CD8-positive, alpha-beta memory T cell (primary cell): ENCODE data around the gene C20orf173. TPM values are rescaled to one million over a fixed set of nuclear protein-coding genes. Genes with fewer than 3 reads are reported as not detected.
"Not testable (repeated sequence)": the region's sequence is repeated elsewhere in the genome, so short reads cannot be mapped to it uniquely, and the experiment has no call there.

Source experiments
- CTCF ChIA-PET: fragments of 350-600 bp; sonication (Branson Sonifier 250); formaldehyde crosslinking; loops from one replicate; lab custom pipeline; 2021; ENCODE audit warnings: antibody characterized with exemption; lab: Charles Lee
- POLR2A ChIA-PET: fragments of 350-600 bp; sonication (Branson Sonifier 250); formaldehyde crosslinking; loops from one replicate; lab custom pipeline; 2021; ENCODE audit warnings: antibody characterized with exemption; lab: Charles Lee
- DNase-seq, 5 donors: peaks; one replicate each; pipeline versions ENCODE4 v3.0.0 to v3.0.0-alpha.2; 2020 to 2022; ENCODE audit warnings: mixed read lengths in 1 of 5
- H3K27ac ChIP-seq: one replicate; pipeline ENCODE4 v1.7.0; 2013; ENCODE audit warnings: low read depth, mild to moderate bottlenecking, low read length, moderate library complexity
- H3K27me3 ChIP-seq: 2 replicates; pipeline ENCODE4 v1.7.0; 2013; ENCODE audit warnings: low read length, mild to moderate bottlenecking; ENCODE audit not compliant: insufficient read depth, poor library complexity, severe bottlenecking
- H3K36me3 ChIP-seq: 2 replicates; pipeline ENCODE4 v1.7.0; 2013; ENCODE audit warnings: mild to moderate bottlenecking, low read length, moderate library complexity; ENCODE audit not compliant: insufficient read depth
- H3K4me1 ChIP-seq: 2 replicates; pipeline ENCODE4 v1.7.0; 2013; ENCODE audit warnings: mild to moderate bottlenecking, low read length, moderate library complexity; ENCODE audit not compliant: insufficient read depth
- H3K4me3 ChIP-seq: 2 replicates; pipeline ENCODE4 v1.7.0; 2013; ENCODE audit warnings: mild to moderate bottlenecking, low read length
- H3K9me3 ChIP-seq: 2 replicates; pipeline ENCODE4 v1.7.0; 2013; ENCODE audit warnings: mild to moderate bottlenecking, low read length
- H3K27ac Mint-ChIP-seq, 8 donors: one replicate each; pipeline ENCODE4 v1.8.0; 2020 to 2021; ENCODE audit warnings: mixed read lengths in 8 of 8, mild to moderate bottlenecking in 6 of 8, inconsistent platforms in 3 of 8, moderate library complexity in 3 of 8
- H3K27me3 Mint-ChIP-seq, 2 donors: one replicate each; pipeline ENCODE4 v1.8.0; 2020 to 2021; ENCODE audit warnings: mixed read lengths in 2 of 2, mild to moderate bottlenecking in 1 of 2, moderate library complexity in 1 of 2
- H3K36me3 Mint-ChIP-seq, 3 donors: one replicate each; pipeline ENCODE4 v1.8.0; 2020 to 2021; ENCODE audit warnings: mixed read lengths in 3 of 3, inconsistent platforms in 1 of 3, mild to moderate bottlenecking in 1 of 3
- H3K4me1 Mint-ChIP-seq, 3 donors: one replicate each; pipeline ENCODE4 v1.8.0; 2020 to 2021; ENCODE audit warnings: mixed read lengths in 3 of 3, inconsistent platforms in 1 of 3, mild to moderate bottlenecking in 1 of 3
- H3K4me3 Mint-ChIP-seq, 7 donors: one replicate each; pipeline ENCODE4 v1.8.0; 2020 to 2021; ENCODE audit warnings: mixed read lengths in 7 of 7, mild to moderate bottlenecking in 6 of 7, moderate library complexity in 4 of 7, inconsistent platforms in 2 of 7
- H3K9me3 Mint-ChIP-seq, 5 donors: one replicate each; pipeline ENCODE4 v1.8.0; 2020 to 2022; ENCODE audit warnings: mixed read lengths in 5 of 5, mild to moderate bottlenecking in 3 of 5, moderate library complexity in 2 of 5, inconsistent platforms in 1 of 5
- polyA plus RNA-seq: library from polyadenylated mRNA; unstranded; fragments of 300-500 nt; fragmentation: Illumina TruSeq; gene quantifications from one replicate; pipeline ENCODE4 v1.2.3, GENCODE V29; 2021
- total RNA-seq, 2 experiments: library from RNA; stranded (reverse); gene quantifications; one replicate each; pipeline ENCODE4 v1.2.3, GENCODE V29; 2021

C20orf173 gene
- total and polyA plus RNA-seq, 3 experiments from 2014 or later = not detected

- H3K4me3 Mint-ChIP-seq = no peak overlapping the region
- Histone ChIP-seq H3K27ac (no peak overlapping the region), H3K9me3 (no peaks in the 10 kb centered on the region), H3K36me3 (peaks cover 6% of the 10 kb centered on the region), H3K4me1 (no peaks in the 10 kb centered on the region), H3K4me3 (no peak overlapping the region), H3K27me3 (no peaks in the 10 kb centered on the region)
- CTCF ChIA-PET = no interaction called here
- H3K4me1 Mint-ChIP-seq = no peaks in the 10 kb centered on the region
- POLR2A ChIA-PET = no interaction called here
- H3K27me3 Mint-ChIP-seq = peaks cover 4% of the 10 kb centered on the region in 2 donors
- H3K27ac Mint-ChIP-seq = peak overlapping the region in 1 of 8 donors; percentile 80
- peaks cover 1 to 17% (median 3%) of the 10 kb centered on the region in 3 donors for H3K36me3 Mint-ChIP-seq
- no peak for DNase-seq
- H3K9me3 Mint-ChIP-seq = no peaks in the 10 kb centered on the region
These were observed 29.0 kb upstream of the C20orf173 start for GRCh38 chr20:35558451-35558850.

- peaks cover 9% of the 10 kb centered on the region for H3K36me3 ChIP-seq
- POLR2A ChIA-PET = no interaction called here
- Mint-ChIP-seq H3K27me3 (peaks cover 2 to 4% of the 10 kb centered on the region in 2 donors), H3K4me1 (no peaks in the 10 kb centered on the region), H3K27ac (no peak overlapping the region), H3K36me3 (peaks cover 1 to 17% (median 3%) of the 10 kb centered on the region in 3 donors), H3K4me3 (no peak overlapping the region), H3K9me3 (no peaks in the 10 kb centered on the region)
- no peaks in the 10 kb centered on the region for H3K4me1 ChIP-seq
- H3K4me3 ChIP-seq = no peak overlapping the region
- H3K9me3 ChIP-seq = no peaks in the 10 kb centered on the region
- DNase-seq = no peak
- H3K27me3 ChIP-seq = no peaks in the 10 kb centered on the region
- CTCF ChIA-PET = no interaction called here
- H3K27ac ChIP-seq = no peak overlapping the region
These were observed 27.4 kb upstream of the C20orf173 start for GRCh38 chr20:35556871-35557270.

GRCh38 chr20:35555951-35556645 is 26.6 kb upstream of the C20orf173 start:
- no peak for DNase-seq
- Mint-ChIP-seq H3K36me3 (peaks cover 1 to 17% (median 3%) of the 10 kb centered on the region in 3 donors), H3K4me1 (no peaks in the 10 kb centered on the region), H3K27ac (peak overlapping the region in 1 of 8 donors; percentile 39), H3K4me3 (no peak overlapping the region), H3K9me3 (no peaks in the 10 kb centered on the region), H3K27me3 (peaks cover 0 to 3% of the 10 kb centered on the region in 2 donors)
- Histone ChIP-seq H3K4me3 (no peak overlapping the region), H3K4me1 (no peaks in the 10 kb centered on the region), H3K9me3 (no peaks in the 10 kb centered on the region), H3K36me3 (peaks cover 16% of the 10 kb centered on the region), H3K27me3 (no peaks in the 10 kb centered on the region), H3K27ac (no peak overlapping the region)
- CTCF ChIA-PET = no interaction called here
- POLR2A ChIA-PET = no interaction called here

GRCh38 chr20:35555461-35555860 is 26.0 kb upstream of the C20orf173 start:
- POLR2A ChIA-PET = interaction anchor here (0.6 kb wide), 1 partner anchor 160 kb away, joined by 4 read pairs; no protein-coding TSS in a partner anchor
- H3K27ac ChIP-seq, H3K4me1 ChIP-seq, H3K9me3 Mint-ChIP-seq, H3K4me1 Mint-ChIP-seq, H3K27me3 ChIP-seq, H3K9me3 ChIP-seq, H3K4me3 ChIP-seq, DNase-seq, H3K27me3 Mint-ChIP-seq, H3K4me3 Mint-ChIP-seq, CTCF ChIA-PET: not testable (repeated sequence)
- H3K36me3 ChIP-seq = peaks cover 16% of the 10 kb centered on the region
- H3K36me3 Mint-ChIP-seq = peaks cover 1 to 17% (median 3%) of the 10 kb centered on the region in 3 donors
- H3K27ac Mint-ChIP-seq = peak overlapping the region in 1 of 8 donors; percentile 39

- no peaks in the 10 kb centered on the region for H3K4me1 Mint-ChIP-seq
- ChIA-PET POLR2A (interaction anchor here (0.7 kb wide), 1 partner anchor 166 kb away, joined by 6 read pairs; no protein-coding TSS in a partner anchor), CTCF (no interaction called here)
- DNase-seq = no peak
- H3K27ac Mint-ChIP-seq = no peak overlapping the region
- no peaks in the 10 kb centered on the region for H3K9me3 Mint-ChIP-seq
- H3K9me3 ChIP-seq = no peaks in the 10 kb centered on the region
- no peak overlapping the region for H3K4me3 Mint-ChIP-seq
- H3K36me3 ChIP-seq = peaks cover 20% of the 10 kb centered on the region
- peaks cover 3 to 19% (median 17%) of the 10 kb centered on the region in 3 donors for H3K36me3 Mint-ChIP-seq
- H3K4me1 ChIP-seq = no peaks in the 10 kb centered on the region
- no peak overlapping the region for H3K4me3 ChIP-seq
- no peaks in the 10 kb centered on the region for H3K27me3 ChIP-seq
- no peaks in the 10 kb centered on the region for H3K27me3 Mint-ChIP-seq
- no peak overlapping the region for H3K27ac ChIP-seq
These were observed 23.5 kb upstream of the C20orf173 start for GRCh38 chr20:35552914-35553313.

- peaks cover 20% of the 10 kb centered on the region for H3K36me3 ChIP-seq
- H3K9me3 ChIP-seq = no peaks in the 10 kb centered on the region
- H3K27ac ChIP-seq = no peak overlapping the region
- DNase-seq = no peak
- H3K4me3 Mint-ChIP-seq = no peak overlapping the region
- peaks cover 3 to 23% (median 13%) of the 10 kb centered on the region in 3 donors for H3K36me3 Mint-ChIP-seq
- POLR2A ChIA-PET = no interaction called here
- no peaks in the 10 kb centered on the region for H3K27me3 ChIP-seq
- CTCF ChIA-PET = interaction anchor here (0.9 kb wide), 1 partner anchor 50 kb away, joined by 3 read pairs; no protein-coding TSS in a partner anchor
- no peak overlapping the region for H3K27ac Mint-ChIP-seq
- no peaks in the 10 kb centered on the region for H3K4me1 ChIP-seq
- H3K4me3 ChIP-seq = no peak overlapping the region
- no peaks in the 10 kb centered on the region for H3K4me1 Mint-ChIP-seq
- H3K9me3 Mint-ChIP-seq = no peaks in the 10 kb centered on the region
- H3K27me3 Mint-ChIP-seq = no peaks in the 10 kb centered on the region
These were observed 22.1 kb upstream of the C20orf173 start for GRCh38 chr20:35551503-35551902.

- POLR2A ChIA-PET = no interaction called here
- Mint-ChIP-seq H3K4me1 (peaks cover 6 to 16% (median 12%) of the 10 kb centered on the region in 3 donors), H3K27ac (no peak overlapping the region), H3K4me3 (peak overlapping the region in 1 of 7 donors; percentile 14), H3K27me3 (no peaks in the 10 kb centered on the region), H3K9me3 (no peaks in the 10 kb centered on the region), H3K36me3 (peaks cover 0 to 34% (median 7%) of the 10 kb centered on the region in 3 donors)
- no peak for DNase-seq
- Histone ChIP-seq H3K9me3 (no peaks in the 10 kb centered on the region), H3K4me1 (peaks cover 12% of the 10 kb centered on the region), H3K27ac (no peak overlapping the region), H3K4me3 (no peak overlapping the region), H3K36me3 (peaks cover 20% of the 10 kb centered on the region), H3K27me3 (no peaks in the 10 kb centered on the region)
- CTCF ChIA-PET = no interaction called here
These were observed 17.9 kb upstream of the C20orf173 start for GRCh38 chr20:35547329-35547728.

GRCh38 chr20:35546127-35546526 is 16.7 kb upstream of the C20orf173 start:
- H3K36me3 Mint-ChIP-seq = peaks cover 0 to 37% (median 7%) of the 10 kb centered on the region in 3 donors
- no peak overlapping the region for H3K4me3 Mint-ChIP-seq
- no peak overlapping the region for H3K27ac Mint-ChIP-seq
- H3K36me3 ChIP-seq = peaks cover 11% of the 10 kb centered on the region
- CTCF ChIA-PET = no interaction called here
- DNase-seq = no peak
- H3K27ac ChIP-seq = no peak overlapping the region
- POLR2A ChIA-PET = no interaction called here
- no peaks in the 10 kb centered on the region for H3K27me3 Mint-ChIP-seq
- H3K27me3 ChIP-seq = no peaks in the 10 kb centered on the region
- H3K4me1 Mint-ChIP-seq = peaks cover 14 to 28% (median 21%) of the 10 kb centered on the region in 3 donors
- peaks cover 21% of the 10 kb centered on the region for H3K4me1 ChIP-seq
- H3K4me3 ChIP-seq = no peak overlapping the region
- no peaks in the 10 kb centered on the region for H3K9me3 ChIP-seq
- H3K9me3 Mint-ChIP-seq = no peaks in the 10 kb centered on the region
